ENCODE data around the gene SRGAP3. TPM values are rescaled to one million over a fixed set of nuclear protein-coding genes. Genes with fewer than 3 reads are reported as not detected.

Gene SRGAP3
- total RNA-seq, 4 donors from 2014 or later = 2.0 to 6.9 (median 4.8) TPM

DNA sequence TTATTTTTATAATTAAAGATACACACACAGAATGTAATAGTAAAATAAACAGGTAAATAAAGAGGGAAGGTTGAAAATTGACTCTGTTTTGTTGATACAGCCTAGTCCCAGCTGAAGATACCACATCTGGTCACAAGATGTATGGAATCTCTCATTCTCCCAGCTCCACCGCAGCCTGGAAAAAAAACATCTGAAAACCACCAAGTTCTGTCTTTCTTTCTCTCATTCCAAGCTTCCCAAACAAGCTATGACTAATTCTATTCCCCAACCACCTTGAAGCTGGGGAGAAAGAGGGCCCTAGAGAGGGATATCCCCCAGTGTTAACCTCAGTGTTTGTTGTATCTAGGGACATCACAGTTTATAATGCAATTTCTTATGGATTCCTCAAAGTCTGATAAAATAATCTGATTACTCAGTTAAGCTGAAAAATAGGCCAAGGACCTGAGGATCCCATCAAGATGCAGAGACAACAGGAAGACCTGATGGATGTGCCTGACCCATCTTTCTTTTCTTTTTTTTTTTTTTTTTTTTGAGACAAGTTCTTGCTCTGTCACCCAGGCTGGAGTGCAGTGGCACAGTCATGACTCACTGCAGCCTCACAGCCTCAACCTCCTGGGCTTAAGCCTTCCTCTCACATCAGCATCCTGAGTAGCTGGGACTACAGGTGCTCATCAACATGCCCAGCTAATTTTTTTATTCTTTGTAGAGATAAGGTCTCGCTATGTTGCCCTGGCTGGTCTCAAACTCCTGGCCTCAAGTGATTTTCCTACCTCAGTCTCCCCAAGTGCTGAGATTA is 38.1 kb downstream of the SRGAP3 start:
- TF ChIP-seq EP300 (IDR thresholded peaks at IDR 0.05) (no peak), POLR2A (IDR thresholded peaks at IDR 0.05) (no peak), POLR2AphosphoS5 (IDR thresholded peaks at IDR 0.05) (no peak)
- TF ChIP-seq, protein P1, sequence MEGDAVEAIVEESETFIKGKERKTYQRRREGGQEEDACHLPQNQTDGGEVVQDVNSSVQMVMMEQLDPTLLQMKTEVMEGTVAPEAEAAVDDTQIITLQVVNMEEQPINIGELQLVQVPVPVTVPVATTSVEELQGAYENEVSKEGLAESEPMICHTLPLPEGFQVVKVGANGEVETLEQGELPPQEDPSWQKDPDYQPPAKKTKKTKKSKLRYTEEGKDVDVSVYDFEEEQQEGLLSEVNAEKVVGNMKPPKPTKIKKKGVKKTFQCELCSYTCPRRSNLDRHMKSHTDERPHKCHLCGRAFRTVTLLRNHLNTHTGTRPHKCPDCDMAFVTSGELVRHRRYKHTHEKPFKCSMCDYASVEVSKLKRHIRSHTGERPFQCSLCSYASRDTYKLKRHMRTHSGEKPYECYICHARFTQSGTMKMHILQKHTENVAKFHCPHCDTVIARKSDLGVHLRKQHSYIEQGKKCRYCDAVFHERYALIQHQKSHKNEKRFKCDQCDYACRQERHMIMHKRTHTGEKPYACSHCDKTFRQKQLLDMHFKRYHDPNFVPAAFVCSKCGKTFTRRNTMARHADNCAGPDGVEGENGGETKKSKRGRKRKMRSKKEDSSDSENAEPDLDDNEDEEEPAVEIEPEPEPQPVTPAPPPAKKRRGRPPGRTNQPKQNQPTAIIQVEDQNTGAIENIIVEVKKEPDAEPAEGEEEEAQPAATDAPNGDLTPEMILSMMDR (IDR thresholded peaks at IDR 0.05) = no peak
- ATAC-seq = no peak
- Histone ChIP-seq H3K9me3 (no peaks in the 10 kb centered on the region), H3K36me3 (no peaks in the 10 kb centered on the region), H3K27me3 (no peaks in the 10 kb centered on the region), H3K4me3 (no peak overlapping the region), H3K4me1 (no peaks in the 10 kb centered on the region), H3K27ac (no peak overlapping the region)
- WGBS, 2 donors (ENCODE audit: low coverage in 1 of 2) = 75 to 78% methylated on average over 1 to 2 of the region's 2 CpGs

DNA sequence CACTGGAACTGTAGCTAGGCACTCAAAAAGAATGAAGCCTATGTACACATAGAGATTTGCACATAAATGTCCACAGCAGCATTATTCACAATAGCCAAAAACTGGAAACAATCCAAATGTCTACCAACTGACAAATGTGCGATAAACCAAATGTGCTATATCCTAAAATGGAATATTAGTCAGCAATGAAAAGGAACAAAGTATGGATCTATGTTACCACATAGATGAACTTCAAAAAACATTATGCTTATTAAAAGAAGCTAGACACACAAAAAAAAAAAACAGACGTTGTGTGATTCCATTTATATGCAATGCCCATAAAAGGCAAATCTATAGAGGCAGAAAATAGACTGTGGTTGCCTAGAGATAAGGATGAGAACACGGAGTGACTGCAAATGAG is 39.7 kb downstream of the SRGAP3 start:
- Histone ChIP-seq H3K4me1 (no peaks in the 10 kb centered on the region), H3K36me3 (no peaks in the 10 kb centered on the region), H3K27ac (no peak overlapping the region), H3K27me3 (no peaks in the 10 kb centered on the region), H3K4me3 (no peak overlapping the region), H3K9me3 (no peaks in the 10 kb centered on the region)
- TF ChIP-seq POLR2AphosphoS5 (IDR thresholded peaks at IDR 0.05) (no peak), EP300 (IDR thresholded peaks at IDR 0.05) (no peak), POLR2A (IDR thresholded peaks at IDR 0.05) (no peak)
- TF ChIP-seq, protein P1 (IDR thresholded peaks at IDR 0.05) = no peak
- no peak for ATAC-seq
- WGBS, 2 donors (ENCODE audit: low coverage in 1 of 2) = 65 to 80% methylated on average over 2 to 3 of the region's 3 CpGs

DNA sequence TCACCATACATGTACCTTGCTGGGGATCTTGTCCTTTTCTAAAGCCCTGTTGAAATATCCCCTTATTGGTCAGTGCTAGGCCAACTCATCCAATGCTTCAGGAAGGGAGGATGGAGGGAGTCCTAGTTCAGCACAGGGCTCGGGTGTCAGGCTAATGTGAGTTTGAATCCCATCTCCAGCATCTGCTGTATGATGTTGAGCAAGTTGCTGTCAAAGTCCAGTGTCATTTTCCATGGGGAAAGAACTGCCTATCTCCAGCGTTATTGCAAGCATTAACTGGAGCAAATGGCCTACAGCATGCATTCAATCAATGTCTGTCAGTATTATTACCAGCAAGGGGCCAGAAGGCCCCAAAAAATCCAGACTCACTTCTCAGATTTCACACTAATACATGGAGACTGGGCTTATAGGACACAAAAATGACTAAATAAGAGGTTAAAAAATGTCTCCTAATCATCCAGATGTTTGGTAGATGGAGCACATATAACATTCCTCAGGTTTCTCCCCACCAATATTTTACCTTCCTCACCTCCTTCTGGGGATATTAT is 40.8 kb downstream of the SRGAP3 start:
- ATAC-seq = no peak
- Histone ChIP-seq H3K4me3 (no peak overlapping the region), H3K9me3 (no peaks in the 10 kb centered on the region), H3K27me3 (no peaks in the 10 kb centered on the region), H3K4me1 (no peaks in the 10 kb centered on the region), H3K27ac (no peak overlapping the region), H3K36me3 (no peaks in the 10 kb centered on the region)
- 40% methylated on average over 1 of the region's 2 CpGs; no CpG with 5 or more reads in 1 of the 2 donors for WGBS, 2 donors (ENCODE audit: low coverage in 1 of 2)
- TF ChIP-seq POLR2A (IDR thresholded peaks at IDR 0.05) (no peak), POLR2AphosphoS5 (IDR thresholded peaks at IDR 0.05) (no peak), EP300 (IDR thresholded peaks at IDR 0.05) (no peak)
- TF ChIP-seq, protein P1 (IDR thresholded peaks at IDR 0.05) = no peak

DNA sequence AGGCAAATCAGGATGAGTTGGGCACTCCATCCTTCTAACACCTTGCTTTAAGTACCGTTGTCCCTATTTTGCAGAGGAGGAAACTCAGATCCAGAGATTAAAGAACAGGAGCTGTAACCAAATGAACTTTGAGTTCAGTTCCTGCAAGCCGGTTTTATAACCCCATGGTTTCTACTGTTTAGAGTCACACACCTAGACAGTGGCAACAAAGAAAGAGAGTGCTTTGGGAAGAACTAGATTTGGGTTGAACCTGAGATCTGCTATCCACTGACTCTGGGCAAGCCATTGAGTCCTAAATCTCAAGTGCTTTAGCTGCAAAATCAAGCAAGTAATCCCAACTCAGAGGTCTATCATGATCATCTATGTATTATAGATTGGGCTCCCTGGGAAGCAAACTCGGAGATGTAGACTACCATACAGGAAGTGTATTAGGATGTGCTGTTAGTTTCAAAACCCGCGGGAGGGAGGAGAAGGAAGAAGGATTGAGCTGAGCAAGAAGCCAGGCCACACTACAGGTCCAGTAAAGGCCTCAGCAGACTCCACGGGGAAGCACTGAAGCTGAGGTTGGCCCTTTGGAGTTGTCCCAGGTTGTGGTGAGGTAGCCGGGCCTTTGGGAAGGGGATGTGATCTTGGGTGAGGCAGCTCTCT is 42.2 kb downstream of the SRGAP3 start:
- H3K27me3 ChIP-seq = no peaks in the 10 kb centered on the region
- no peak overlapping the region for H3K4me3 ChIP-seq
- H3K36me3 ChIP-seq = no peaks in the 10 kb centered on the region
- TF ChIP-seq, protein P1 (IDR thresholded peaks at IDR 0.05) = no peak
- TF ChIP-seq POLR2AphosphoS5 (IDR thresholded peaks at IDR 0.05) = no peak
- TF ChIP-seq EP300 (IDR thresholded peaks at IDR 0.05) = no peak
- TF ChIP-seq POLR2A (IDR thresholded peaks at IDR 0.05) = no peak
- ATAC-seq = no peak
- no peaks in the 10 kb centered on the region for H3K9me3 ChIP-seq
- 88 to 100% methylated on average over 3 to 6 of the region's 7 CpGs for WGBS, 2 donors (ENCODE audit: low coverage in 1 of 2)
- no peak overlapping the region for H3K27ac ChIP-seq
- H3K4me1 ChIP-seq = no peaks in the 10 kb centered on the region

Data from gastroesophageal sphincter (tissue), 4 donors.